ENCODE measurements around the gene BPGM.

BPGM gene

DNA sequence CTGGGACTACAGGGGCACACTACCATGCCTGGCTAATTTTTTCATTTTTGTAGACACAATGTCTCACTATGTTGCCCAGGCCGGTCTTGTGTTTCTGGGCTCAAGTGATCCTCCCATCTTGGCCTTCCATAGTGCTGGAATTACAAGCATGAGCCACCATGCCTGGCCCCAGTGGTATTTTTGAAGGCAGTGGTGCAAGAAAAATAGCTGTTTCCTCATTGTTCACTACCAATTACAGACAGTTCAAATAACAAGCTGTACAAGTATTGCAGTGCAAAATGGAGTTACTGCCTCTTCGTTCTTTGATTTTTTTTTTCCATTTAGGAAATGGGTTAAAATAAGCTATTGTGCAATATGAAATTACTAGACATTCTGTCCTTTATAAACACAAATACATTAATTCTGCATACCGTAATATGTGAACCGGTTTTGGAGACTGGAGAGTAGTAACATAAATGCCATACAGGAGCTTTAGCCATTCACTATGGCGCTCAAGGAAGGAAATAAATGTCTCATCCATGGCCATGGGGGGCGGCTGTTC is 35.0 kb upstream of the BPGM start:
- TF ChIP-seq, protein P1, sequence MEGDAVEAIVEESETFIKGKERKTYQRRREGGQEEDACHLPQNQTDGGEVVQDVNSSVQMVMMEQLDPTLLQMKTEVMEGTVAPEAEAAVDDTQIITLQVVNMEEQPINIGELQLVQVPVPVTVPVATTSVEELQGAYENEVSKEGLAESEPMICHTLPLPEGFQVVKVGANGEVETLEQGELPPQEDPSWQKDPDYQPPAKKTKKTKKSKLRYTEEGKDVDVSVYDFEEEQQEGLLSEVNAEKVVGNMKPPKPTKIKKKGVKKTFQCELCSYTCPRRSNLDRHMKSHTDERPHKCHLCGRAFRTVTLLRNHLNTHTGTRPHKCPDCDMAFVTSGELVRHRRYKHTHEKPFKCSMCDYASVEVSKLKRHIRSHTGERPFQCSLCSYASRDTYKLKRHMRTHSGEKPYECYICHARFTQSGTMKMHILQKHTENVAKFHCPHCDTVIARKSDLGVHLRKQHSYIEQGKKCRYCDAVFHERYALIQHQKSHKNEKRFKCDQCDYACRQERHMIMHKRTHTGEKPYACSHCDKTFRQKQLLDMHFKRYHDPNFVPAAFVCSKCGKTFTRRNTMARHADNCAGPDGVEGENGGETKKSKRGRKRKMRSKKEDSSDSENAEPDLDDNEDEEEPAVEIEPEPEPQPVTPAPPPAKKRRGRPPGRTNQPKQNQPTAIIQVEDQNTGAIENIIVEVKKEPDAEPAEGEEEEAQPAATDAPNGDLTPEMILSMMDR (IDR thresholded peaks at IDR 0.05; ENCODE audit: unreplicated experiment in 3 of 3), result no peak
- no peaks in the 10 kb centered on the region for H3K36me3 Mint-ChIP-seq (ENCODE audit: low read depth)
- H3K9me3 Mint-ChIP-seq, result no peaks in the 10 kb centered on the region
- H3K4me1 Mint-ChIP-seq, result no peaks in the 10 kb centered on the region
- no peak overlapping the region for H3K27ac Mint-ChIP-seq
- no peak overlapping the region for H3K4me3 Mint-ChIP-seq
- peaks cover 8% of the 10 kb centered on the region for H3K27me3 Mint-ChIP-seq (ENCODE audit: low read depth)

DNA sequence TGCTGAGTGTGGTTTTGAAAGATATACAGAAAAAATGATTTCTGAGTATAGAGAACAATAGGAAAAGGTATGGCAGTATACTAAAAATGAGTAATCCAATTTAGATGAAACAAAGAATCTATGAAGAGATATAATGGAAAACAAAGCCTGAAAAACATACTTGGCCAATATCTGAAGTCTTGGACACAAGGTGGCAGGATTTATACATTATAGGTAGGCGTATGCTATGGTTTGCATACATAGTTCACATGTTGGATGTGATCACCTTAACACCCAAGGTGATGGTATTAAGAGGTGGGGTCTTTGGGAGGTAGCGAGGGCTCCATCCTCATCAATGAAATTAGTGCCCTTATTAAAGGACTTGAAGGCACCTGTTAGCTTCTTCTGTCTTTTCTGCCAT is 34.5 kb upstream of the BPGM start:
- Mint-ChIP-seq H3K4me1 (no peaks in the 10 kb centered on the region), H3K9me3 (no peaks in the 10 kb centered on the region), H3K36me3 (ENCODE audit: low read depth) (no peaks in the 10 kb centered on the region), H3K27ac (no peak overlapping the region), H3K27me3 (ENCODE audit: low read depth) (peaks cover 4% of the 10 kb centered on the region), H3K4me3 (no peak overlapping the region)
- TF ChIP-seq, protein P1 (IDR thresholded peaks at IDR 0.05; ENCODE audit: unreplicated experiment in 3 of 3), result no peak

DNA sequence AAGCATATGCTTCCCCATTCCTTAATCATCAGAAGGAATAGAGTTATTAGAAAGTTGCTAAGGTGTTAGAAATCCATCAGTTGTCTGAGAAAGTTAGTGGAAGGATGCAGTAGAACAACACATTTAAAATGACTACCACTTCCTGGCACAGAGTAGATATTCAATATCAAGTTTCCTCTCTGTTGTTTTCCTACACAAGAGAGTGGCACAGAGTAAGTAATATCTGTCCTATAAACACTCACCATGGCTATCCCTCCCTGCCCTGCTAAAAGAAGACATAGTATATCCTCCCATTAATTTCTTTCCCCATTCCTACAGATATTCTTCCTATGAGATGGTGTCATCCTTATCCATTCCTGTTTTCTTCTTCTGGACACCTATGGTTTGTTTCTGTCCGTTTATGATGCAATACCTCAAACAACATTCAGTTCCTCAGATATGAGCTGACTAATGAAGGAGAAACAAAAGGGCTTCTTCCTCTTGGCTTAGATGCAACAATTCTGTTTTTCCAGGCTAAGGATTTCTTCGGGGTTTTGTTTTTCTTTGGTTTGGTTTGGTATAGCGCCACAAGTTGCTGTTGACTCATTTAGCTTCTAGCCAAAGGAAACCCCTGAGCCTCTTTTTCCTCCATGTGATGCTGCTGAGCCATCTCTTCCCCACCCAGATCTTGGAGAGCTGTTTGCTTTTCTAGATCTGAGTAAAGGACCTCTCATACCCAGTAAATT is 32.9 kb upstream of the BPGM start:
- H3K27me3 Mint-ChIP-seq (ENCODE audit: low read depth), result no peaks in the 10 kb centered on the region
- H3K36me3 Mint-ChIP-seq (ENCODE audit: low read depth), result no peaks in the 10 kb centered on the region
- no peaks in the 10 kb centered on the region for H3K4me1 Mint-ChIP-seq
- TF ChIP-seq, protein P1 (IDR thresholded peaks at IDR 0.05; ENCODE audit: unreplicated experiment in 3 of 3), result no peak
- no peak overlapping the region for H3K4me3 Mint-ChIP-seq
- H3K27ac Mint-ChIP-seq, result no peak overlapping the region
- H3K9me3 Mint-ChIP-seq, result no peaks in the 10 kb centered on the region

DNA sequence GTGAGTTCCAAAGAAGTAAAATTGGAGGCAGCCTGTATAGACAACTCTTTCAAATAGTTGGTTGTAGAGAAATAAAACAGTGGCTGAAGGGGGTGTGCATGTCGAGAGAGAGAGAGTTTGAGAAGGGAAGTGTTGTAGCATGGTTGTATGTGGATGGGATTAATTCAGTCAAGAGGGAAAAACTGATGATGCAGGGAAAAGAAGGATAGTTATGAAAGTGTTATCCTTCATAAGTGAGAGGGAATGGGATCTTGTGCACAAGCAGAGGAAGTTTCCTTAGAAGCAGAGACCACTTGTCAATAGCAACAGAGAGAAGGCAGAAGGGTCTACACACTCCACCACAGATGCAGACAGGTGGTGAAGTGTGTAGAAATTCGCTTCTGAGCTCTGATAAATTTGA is 30.0 kb upstream of the BPGM start:
- no peak overlapping the region for H3K4me3 Mint-ChIP-seq
- TF ChIP-seq, protein P1 (IDR thresholded peaks at IDR 0.05; ENCODE audit: unreplicated experiment in 3 of 3), result no peak
- no peaks in the 10 kb centered on the region for H3K36me3 Mint-ChIP-seq (ENCODE audit: low read depth)
- no peaks in the 10 kb centered on the region for H3K9me3 Mint-ChIP-seq
- no peaks in the 10 kb centered on the region for H3K27me3 Mint-ChIP-seq (ENCODE audit: low read depth)
- H3K4me1 Mint-ChIP-seq, result no peaks in the 10 kb centered on the region
- H3K27ac Mint-ChIP-seq, result no peak overlapping the region

DNA sequence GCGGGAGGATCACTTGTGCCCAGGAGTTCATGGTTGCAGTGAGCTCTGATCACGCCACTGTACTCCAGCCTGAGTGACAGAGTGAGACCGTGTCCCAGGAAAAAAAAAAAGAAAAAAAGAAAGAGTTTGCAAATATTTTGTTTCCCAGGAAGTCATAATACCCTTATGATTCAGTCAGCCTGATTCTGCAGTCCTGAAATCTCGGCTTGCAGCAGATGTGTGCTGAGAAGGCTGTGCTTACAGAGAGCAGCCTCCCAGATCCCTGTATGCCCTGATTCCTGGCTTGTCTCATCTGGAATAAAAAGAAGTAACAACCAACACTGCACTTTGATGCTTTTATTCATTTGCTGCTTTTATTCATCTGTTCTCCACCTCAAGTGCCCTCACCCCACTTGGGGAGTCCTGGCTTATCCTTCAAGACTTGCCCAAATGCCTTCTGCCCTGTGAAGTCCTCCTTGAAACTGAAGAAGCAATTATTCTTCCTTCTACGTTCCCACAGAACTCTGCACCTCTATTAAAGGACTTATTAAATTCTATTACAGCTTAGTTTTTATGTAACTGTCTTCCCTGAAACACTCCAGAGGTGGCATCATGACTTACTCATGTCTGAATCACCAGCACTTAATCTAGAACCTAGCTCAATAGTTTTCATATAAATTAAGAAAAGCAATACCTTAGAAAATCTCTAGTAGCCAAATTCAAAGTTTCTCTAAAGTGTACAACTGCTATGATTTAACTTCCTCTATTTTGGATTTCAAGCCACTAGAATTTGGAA is 27.7 kb upstream of the BPGM start:
- H3K27ac Mint-ChIP-seq, result no peak overlapping the region
- no peaks in the 10 kb centered on the region for H3K36me3 Mint-ChIP-seq (ENCODE audit: low read depth)
- H3K9me3 Mint-ChIP-seq, result no peaks in the 10 kb centered on the region
- no peaks in the 10 kb centered on the region for H3K4me1 Mint-ChIP-seq
- TF ChIP-seq, protein P1 (IDR thresholded peaks at IDR 0.05; ENCODE audit: unreplicated experiment in 3 of 3), result no peak
- no peak overlapping the region for H3K4me3 Mint-ChIP-seq
- peaks cover 12% of the 10 kb centered on the region for H3K27me3 Mint-ChIP-seq (ENCODE audit: low read depth)

All from nephron (organoid).